Hindlimb muscle (tissue), 1 donor: ENCODE measurements around the gene NCAN. TPM values are rescaled to one million over a fixed set of nuclear protein-coding genes. Genes with fewer than 3 reads are reported as not detected.
A peak's percentile ranks its signal among the peaks of the same experiment; 100 is the strongest.
"Not testable (repeated sequence)": the region's sequence is repeated elsewhere in the genome, so short reads cannot be mapped to it uniquely, and the experiment has no call there.

ENCODE experiments used
- DNase-seq: peaks from one replicate; pipeline ENCODE4 v3.0.0-alpha.2; 2013
- polyA plus RNA-seq: library from polyadenylated mRNA; unstranded; fragments of 120-200 nt; gene quantifications from one replicate; pipeline ENCODE4 v1.2.1, GENCODE V29; 2013; ENCODE audit not compliant: insufficient read length

NCAN gene
- polyA plus RNA-seq: 0.06 TPM

GRCh38 chr19:19211499-19212420 is at the start of gene NCAN:
Gene NCAN (plus strand): TSS chr19:19211958. CDS start chr19:19216954, 4,996 bp downstream.
- no peak for DNase-seq

GRCh38 chr19:19162495-19162894 is 49.3 kb upstream of the NCAN start:
- DNase-seq: no peak

GRCh38 chr19:19165396-19165795 is 46.4 kb upstream of the NCAN start:
- no peak for DNase-seq

GRCh38 chr19:19167612-19168011 is 44.1 kb upstream of the NCAN start:
- no peak for DNase-seq

- no peak for DNase-seq
These were observed 42.3 kb upstream of the NCAN start for GRCh38 chr19:19169236-19170052.

- no peak for DNase-seq
These were observed 41.5 kb upstream of the NCAN start, which contains the start of gene MEF2B for GRCh38 chr19:19170053-19170872. Gene MEF2B (minus strand): TSS chr19:19170263. CDS start chr19:19150735, 19,528 bp downstream.

- DNase-seq: no peak
These were observed 40.7 kb upstream of the NCAN start for GRCh38 chr19:19170873-19171672.

- DNase-seq: no peak
These were observed 39.8 kb upstream of the NCAN start for GRCh38 chr19:19171821-19172532.

GRCh38 chr19:19173243-19173642 is 38.5 kb upstream of the NCAN start:
- DNase-seq: not testable (repeated sequence)

GRCh38 chr19:19176950-19177349 is 34.8 kb upstream of the NCAN start:
- no peak for DNase-seq

GRCh38 chr19:19179548-19180441 is 32.0 kb upstream of the NCAN start:
- DNase-seq: no peak

- no peak for DNase-seq
These were observed 30.2 kb upstream of the NCAN start for GRCh38 chr19:19181488-19181998.

GRCh38 chr19:19185853-19186740 is 25.7 kb upstream of the NCAN start:
- DNase-seq: no peak

GRCh38 chr19:19186742-19187141 is 25.0 kb upstream of the NCAN start:
- DNase-seq: no peak

- DNase-seq: no peak
These were observed 20.0 kb upstream of the NCAN start for GRCh38 chr19:19191768-19192077.

- peak; percentile 100 for DNase-seq
These were observed 19.5 kb upstream of the NCAN start, which contains the start of the genes BORCS8 and RFXANK for GRCh38 chr19:19192078-19192882. Gene BORCS8 (minus strand): TSS chr19:19192152. CDS start chr19:19192117, 35 bp downstream. Gene RFXANK (plus strand): TSS chr19:19192258. CDS start chr19:19193947, 1,689 bp downstream.

GRCh38 chr19:19192910-19193423 is 18.8 kb upstream of the NCAN start:
- no peak for DNase-seq
